Astrocyte (in vitro differentiated cells and primary cell): ENCODE data around the gene VSIG2. TPM values are rescaled to one million over a fixed set of nuclear protein-coding genes. Genes with fewer than 3 reads are reported as not detected.

ENCODE experiments used
- DNase-seq: peaks from one replicate; pipeline ENCODE4 v3.0.0-alpha.2; 2010; ENCODE audit warnings: low read depth
- FAIRE-seq: peaks from 2 replicates; lab custom pipeline; 2011; peaks lifted over from hg19 to GRCh38; lab: Jason Lieb, UNC
- H2AFZ ChIP-seq: 2 replicates; pipeline ENCODE4 v1.6.0; 2012; ENCODE audit warnings: low read depth, low read length, inconsistent platforms
- H3K27ac ChIP-seq: 2 replicates; pipeline ENCODE4 v1.5.1; 2011; ENCODE audit warnings: low read depth, low read length, inconsistent platforms
- H3K27me3 ChIP-seq: 2 replicates; pipeline ENCODE4 v1.6.0; 2011; ENCODE audit warnings: low read length, inconsistent platforms; ENCODE audit not compliant: insufficient read depth
- H3K36me3 ChIP-seq: 2 replicates; pipeline ENCODE4 v1.5.1; 2011; ENCODE audit warnings: low read length, inconsistent platforms; ENCODE audit not compliant: insufficient read depth
- H3K4me1 ChIP-seq: 2 replicates; pipeline ENCODE4 v1.5.1; 2011; ENCODE audit warnings: low read length, inconsistent platforms; ENCODE audit not compliant: insufficient read depth
- H3K4me2 ChIP-seq: 2 replicates; pipeline ENCODE4 v1.6.0; 2012; ENCODE audit warnings: low read length, inconsistent platforms
- H3K4me3 ChIP-seq: 2 replicates; pipeline ENCODE4 v1.5.1; 2011; ENCODE audit warnings: low read depth, mild to moderate bottlenecking, low read length, inconsistent platforms; ENCODE audit not compliant: insufficient read depth
- H3K79me2 ChIP-seq: 2 replicates; pipeline ENCODE4 v1.6.0; 2012; ENCODE audit warnings: mild to moderate bottlenecking, low read length, inconsistent platforms; ENCODE audit not compliant: insufficient read depth
- H3K9ac ChIP-seq: 2 replicates; pipeline ENCODE4 v1.6.0; 2012; ENCODE audit warnings: mild to moderate bottlenecking, low read length, inconsistent platforms
- H3K9me3 ChIP-seq: 2 replicates; pipeline ENCODE4 v1.5.1; 2012; ENCODE audit warnings: low read depth, mild to moderate bottlenecking, low read length, inconsistent platforms; ENCODE audit not compliant: insufficient read depth
- H4K20me1 ChIP-seq: 2 replicates; pipeline ENCODE4 v1.6.0; 2012; ENCODE audit warnings: low read length, inconsistent platforms; ENCODE audit not compliant: insufficient read depth
- H3K27ac Mint-ChIP-seq: one replicate; pipeline ENCODE4 v1.8.0; 2021; ENCODE audit warnings: mild to moderate bottlenecking, mixed read lengths; ENCODE audit not compliant: unreplicated experiment
- H3K27me3 Mint-ChIP-seq: one replicate; pipeline ENCODE4 v1.8.0; 2021; ENCODE audit warnings: low read depth, mixed read lengths; ENCODE audit not compliant: unreplicated experiment
- H3K36me3 Mint-ChIP-seq: one replicate; pipeline ENCODE4 v1.8.0; 2021; ENCODE audit warnings: low read depth, mixed read lengths; ENCODE audit not compliant: unreplicated experiment
- H3K4me1 Mint-ChIP-seq: one replicate; pipeline ENCODE4 v1.8.0; 2021; ENCODE audit warnings: low read depth, mixed read lengths; ENCODE audit not compliant: unreplicated experiment
- H3K4me3 Mint-ChIP-seq: one replicate; pipeline ENCODE4 v1.8.0; 2021; ENCODE audit warnings: mild to moderate bottlenecking, moderate library complexity, mixed read lengths; ENCODE audit not compliant: unreplicated experiment
- H3K9me3 Mint-ChIP-seq: one replicate; pipeline ENCODE4 v1.8.0; 2021; ENCODE audit warnings: mild to moderate bottlenecking, mixed read lengths; ENCODE audit not compliant: unreplicated experiment
- EZH2 ChIP-seq: IDR thresholded peaks from 2 replicates; pipeline ENCODE4 v1.6.1; 2012; ENCODE audit warnings: mild to moderate bottlenecking, low read length, inconsistent platforms; ENCODE audit not compliant: insufficient read depth
- total RNA-seq: library from RNA; stranded (reverse); gene quantifications from 2 replicates; pipeline ENCODE4 v1.2.1, GENCODE V29; 2021
- TF ChIP-seq, protein P1 (sequence below): IDR thresholded peaks from 2 replicates; pipeline ENCODE4 v1.5.1; 2011; ENCODE audit warnings: low read depth, mild to moderate bottlenecking, inconsistent platforms, low read length, moderate library complexity; ENCODE audit not compliant: insufficient read depth

The VSIG2 gene
- total RNA-seq, 1 donor from 2014 or later = 0.18 TPM

DNA sequence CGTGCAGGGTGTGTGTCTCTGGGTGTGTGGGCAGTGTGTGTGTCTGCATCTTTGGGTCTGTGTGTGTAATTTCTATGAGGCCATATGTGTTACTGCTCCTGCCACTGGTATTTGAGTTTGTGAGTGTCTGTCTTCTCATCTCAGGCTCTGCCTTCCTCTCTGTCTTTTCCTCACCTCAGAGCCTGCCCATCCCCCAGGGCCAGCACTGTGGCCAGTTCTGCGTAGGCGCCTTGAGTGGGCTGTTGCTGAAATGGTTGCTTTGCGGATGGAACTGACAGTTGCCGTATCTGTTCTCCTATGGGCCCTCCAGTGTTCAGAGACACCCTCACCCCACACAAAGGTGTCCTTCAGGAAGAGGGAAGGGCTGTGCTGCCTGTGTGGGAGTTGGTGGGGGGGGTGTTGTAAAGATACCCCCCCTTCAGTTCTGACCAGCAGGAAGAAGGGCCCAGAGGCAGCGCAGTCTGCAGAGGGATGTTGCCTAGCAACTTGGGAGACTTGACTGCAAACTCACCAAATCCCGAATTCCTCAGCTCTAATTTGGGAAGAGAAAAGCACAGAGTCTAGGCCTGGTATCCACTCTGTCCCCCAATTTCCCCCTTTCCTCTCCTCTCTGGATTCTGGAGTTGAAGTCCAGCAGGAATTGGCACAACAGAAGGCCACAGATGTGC, 14.3 kb downstream of the VSIG2 start:
- Mint-ChIP-seq H3K27me3 (peaks cover 72% of the 10 kb centered on the region), H3K27ac (no peak overlapping the region)
- no peak for FAIRE-seq

DNA sequence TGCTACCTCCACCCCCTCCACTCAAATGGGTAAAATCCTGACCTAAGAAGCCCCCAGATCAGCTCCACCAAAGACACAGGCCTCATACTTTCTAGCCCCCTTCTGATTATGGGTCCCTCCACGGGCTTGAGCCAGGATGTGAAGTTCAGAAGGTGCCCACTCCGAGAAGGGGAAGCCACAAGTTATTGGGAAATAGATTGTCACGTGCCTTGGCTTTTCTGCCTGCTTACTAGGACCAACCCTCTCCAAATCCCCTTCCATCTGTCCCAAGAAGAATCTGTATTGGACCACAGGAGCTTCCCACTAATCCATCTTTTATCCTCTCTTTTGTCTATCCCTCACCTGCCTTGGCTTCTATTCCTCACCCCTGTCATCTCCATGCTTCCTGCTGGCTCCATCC, 15.3 kb downstream of the VSIG2 start:
- Mint-ChIP-seq H3K27ac (no peak overlapping the region), H3K4me3 (no peak overlapping the region), H3K9me3 (no peaks in the 10 kb centered on the region), H3K36me3 (no peaks in the 10 kb centered on the region), H3K27me3 (peaks cover 67% of the 10 kb centered on the region), H3K4me1 (peaks cover 7% of the 10 kb centered on the region)
- Histone ChIP-seq H3K27me3 (peaks cover 9% of the 10 kb centered on the region), H3K36me3 (no peaks in the 10 kb centered on the region), H4K20me1 (no peaks in the 10 kb centered on the region), H2AFZ (no peak overlapping the region), H3K27ac (no peak overlapping the region), H3K4me3 (no peak overlapping the region), H3K4me1 (peaks cover 5% of the 10 kb centered on the region), H3K9me3 (no peaks in the 10 kb centered on the region), H3K4me2 (no peak overlapping the region), H3K9ac (no peak overlapping the region), H3K79me2 (no peaks in the 10 kb centered on the region)
- DNase-seq (no peak), FAIRE-seq (no peak)
- TF ChIP-seq, protein P1, sequence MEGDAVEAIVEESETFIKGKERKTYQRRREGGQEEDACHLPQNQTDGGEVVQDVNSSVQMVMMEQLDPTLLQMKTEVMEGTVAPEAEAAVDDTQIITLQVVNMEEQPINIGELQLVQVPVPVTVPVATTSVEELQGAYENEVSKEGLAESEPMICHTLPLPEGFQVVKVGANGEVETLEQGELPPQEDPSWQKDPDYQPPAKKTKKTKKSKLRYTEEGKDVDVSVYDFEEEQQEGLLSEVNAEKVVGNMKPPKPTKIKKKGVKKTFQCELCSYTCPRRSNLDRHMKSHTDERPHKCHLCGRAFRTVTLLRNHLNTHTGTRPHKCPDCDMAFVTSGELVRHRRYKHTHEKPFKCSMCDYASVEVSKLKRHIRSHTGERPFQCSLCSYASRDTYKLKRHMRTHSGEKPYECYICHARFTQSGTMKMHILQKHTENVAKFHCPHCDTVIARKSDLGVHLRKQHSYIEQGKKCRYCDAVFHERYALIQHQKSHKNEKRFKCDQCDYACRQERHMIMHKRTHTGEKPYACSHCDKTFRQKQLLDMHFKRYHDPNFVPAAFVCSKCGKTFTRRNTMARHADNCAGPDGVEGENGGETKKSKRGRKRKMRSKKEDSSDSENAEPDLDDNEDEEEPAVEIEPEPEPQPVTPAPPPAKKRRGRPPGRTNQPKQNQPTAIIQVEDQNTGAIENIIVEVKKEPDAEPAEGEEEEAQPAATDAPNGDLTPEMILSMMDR = no peak
- TF ChIP-seq EZH2 = no peak

More for the DNA sequence above, 14.3 kb downstream of the VSIG2 start:
- peaks cover 2% of the 10 kb centered on the region for H4K20me1 ChIP-seq
- no peak overlapping the region for H3K4me3 ChIP-seq
- no peaks in the 10 kb centered on the region for H3K36me3 Mint-ChIP-seq
- no peaks in the 10 kb centered on the region for H3K36me3 ChIP-seq
- H3K4me1 Mint-ChIP-seq = peaks cover 7% of the 10 kb centered on the region
- no peak overlapping the region for H2AFZ ChIP-seq
- H3K9ac ChIP-seq = no peak overlapping the region
- peaks cover 5% of the 10 kb centered on the region for H3K4me1 ChIP-seq
- H3K27ac ChIP-seq = no peak overlapping the region
- no peaks in the 10 kb centered on the region for H3K79me2 ChIP-seq
- H3K9me3 Mint-ChIP-seq = no peaks in the 10 kb centered on the region
- H3K27me3 ChIP-seq = peaks cover 12% of the 10 kb centered on the region
- no peak for TF ChIP-seq EZH2
- TF ChIP-seq, protein P1 = no peak
- H3K4me3 Mint-ChIP-seq = no peak overlapping the region
- no peak for DNase-seq
- no peak overlapping the region for H3K4me2 ChIP-seq
- H3K9me3 ChIP-seq = no peaks in the 10 kb centered on the region

GRCh38 chr11:124732230-124732629, 19.8 kb downstream of the VSIG2 start:
- Histone ChIP-seq H3K27me3 (peaks cover 9% of the 10 kb centered on the region), H3K9ac (no peak overlapping the region), H3K4me1 (no peaks in the 10 kb centered on the region), H2AFZ (no peak overlapping the region), H3K4me2 (no peak overlapping the region), H4K20me1 (no peaks in the 10 kb centered on the region), H3K36me3 (no peaks in the 10 kb centered on the region), H3K4me3 (no peak overlapping the region), H3K79me2 (no peaks in the 10 kb centered on the region), H3K9me3 (no peaks in the 10 kb centered on the region), H3K27ac (no peak overlapping the region)
- no peak overlapping the region for H3K4me3 Mint-ChIP-seq
- no peak overlapping the region for H3K27ac Mint-ChIP-seq
- H3K36me3 Mint-ChIP-seq = no peaks in the 10 kb centered on the region
- TF ChIP-seq EZH2 = no peak
- TF ChIP-seq, protein P1 = no peak
- H3K4me1 Mint-ChIP-seq = peaks cover 5% of the 10 kb centered on the region
- no peak for DNase-seq
- FAIRE-seq = no peak
- H3K27me3 Mint-ChIP-seq = peaks cover 41% of the 10 kb centered on the region
- no peaks in the 10 kb centered on the region for H3K9me3 Mint-ChIP-seq
